Measurements from ENCODE around the gene G3BP2.
"Not testable (repeated sequence)": the region's sequence is repeated elsewhere in the genome, so short reads cannot be mapped to it uniquely, and the experiment has no call there.

Gene G3BP2

GRCh38 chr4:75673027-75673958 lies at the start of gene G3BP2:
TSS of gene G3BP2 (minus strand) at chr4:75673411. CDS start at chr4:75662025, 11,386 bp downstream.
- H3K27me3 Mint-ChIP-seq = no peaks in the 10 kb centered on the region
- peak within 1 kb of the TSS; percentile 99 for H3K27ac Mint-ChIP-seq
- H3K36me3 Mint-ChIP-seq = no peaks in the 10 kb centered on the region
- H3K4me1 Mint-ChIP-seq (ENCODE audit: low read depth) = peaks cover 41% of the 10 kb centered on the region
- no peaks in the 10 kb centered on the region for H3K9me3 Mint-ChIP-seq (ENCODE audit: low read depth)
- peak within 1 kb of the TSS; percentile 98 for H3K4me3 Mint-ChIP-seq

- Mint-ChIP-seq H3K4me1 (ENCODE audit: low read depth) (peaks cover 48% of the 10 kb centered on the region), H3K36me3 (peaks cover 2% of the 10 kb centered on the region), H3K27ac (no peak overlapping the region), H3K27me3 (no peaks in the 10 kb centered on the region), H3K4me3 (no peak overlapping the region), H3K9me3 (ENCODE audit: low read depth) (no peaks in the 10 kb centered on the region)
Measured at GRCh38 chr4:75722417-75722816, 49.2 kb upstream of the G3BP2 start.

DNA sequence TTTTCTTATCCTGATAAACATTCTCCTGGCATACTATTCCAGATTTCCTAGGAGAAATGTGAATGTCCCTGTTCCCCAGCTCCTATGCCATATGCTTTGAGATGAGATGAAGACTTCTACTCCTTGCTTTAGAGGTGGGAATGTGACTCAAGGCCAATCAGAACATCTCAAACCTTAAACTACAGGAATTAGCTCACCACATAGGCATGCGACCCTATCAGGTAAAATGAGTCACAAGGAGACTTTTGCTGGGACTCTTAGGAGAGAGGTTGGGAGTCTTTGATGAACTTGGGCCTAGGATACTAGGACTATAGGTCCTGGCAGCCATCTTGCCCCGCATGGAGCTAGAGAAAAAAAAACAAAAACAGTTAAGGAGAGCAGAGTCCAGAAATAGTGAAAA lies 45.3 kb upstream of the G3BP2 start:
- Mint-ChIP-seq H3K4me1 (ENCODE audit: low read depth) (peaks cover 21% of the 10 kb centered on the region), H3K36me3 (peaks cover 4% of the 10 kb centered on the region), H3K27me3 (no peaks in the 10 kb centered on the region), H3K9me3 (ENCODE audit: low read depth) (no peaks in the 10 kb centered on the region), H3K4me3 (no peak overlapping the region), H3K27ac (no peak overlapping the region)

- no peaks in the 10 kb centered on the region for H3K27me3 Mint-ChIP-seq
- H3K36me3 Mint-ChIP-seq = peaks cover 4% of the 10 kb centered on the region
- no peak overlapping the region for H3K27ac Mint-ChIP-seq
- H3K4me1 Mint-ChIP-seq (ENCODE audit: low read depth) = peaks cover 12% of the 10 kb centered on the region
- H3K9me3 Mint-ChIP-seq (ENCODE audit: low read depth) = no peaks in the 10 kb centered on the region
- H3K4me3 Mint-ChIP-seq = no peak overlapping the region
Measured at GRCh38 chr4:75717408-75717807, 44.2 kb upstream of the G3BP2 start.

- not testable (repeated sequence) for H3K27ac Mint-ChIP-seq; H3K4me1 Mint-ChIP-seq (ENCODE audit: low read depth); H3K27me3 Mint-ChIP-seq; H3K9me3 Mint-ChIP-seq (ENCODE audit: low read depth); H3K4me3 Mint-ChIP-seq; H3K36me3 Mint-ChIP-seq
Measured at GRCh38 chr4:75716054-75716453, 42.8 kb upstream of the G3BP2 start.

DNA sequence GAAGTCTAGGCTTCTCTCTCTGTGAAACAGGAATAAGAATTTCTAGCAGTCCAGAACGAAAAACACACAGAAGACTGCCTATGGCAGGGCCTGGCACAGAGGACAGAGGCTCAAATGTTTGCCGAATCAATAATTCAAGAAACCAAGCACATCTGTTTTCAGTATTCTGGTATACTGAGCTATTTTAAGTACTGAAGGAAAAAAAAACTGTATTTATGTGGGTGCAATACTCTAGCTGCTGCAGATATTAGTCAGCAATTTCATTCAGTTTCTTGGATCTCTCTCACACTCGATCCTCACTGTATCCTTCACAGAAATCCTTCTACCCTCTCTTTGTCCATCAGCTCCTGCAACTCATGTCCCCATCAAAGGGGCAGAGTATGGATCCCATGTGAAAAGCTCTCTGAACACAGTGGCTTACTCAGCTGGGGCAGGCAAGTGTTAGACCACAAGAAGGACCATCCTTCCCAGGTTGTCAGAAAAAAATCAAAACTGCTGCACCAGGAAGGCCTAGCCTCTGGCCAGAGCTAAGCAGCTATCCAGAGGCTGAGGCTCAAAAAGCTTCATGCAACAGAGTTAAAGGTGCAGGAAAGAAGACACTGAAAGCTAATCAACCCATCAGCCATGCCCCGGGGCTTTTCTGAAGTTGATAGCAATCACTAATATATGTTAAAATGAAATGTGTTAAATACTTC lies 42.0 kb upstream of the G3BP2 start:
- no peak overlapping the region for H3K27ac Mint-ChIP-seq
- H3K4me3 Mint-ChIP-seq = no peak overlapping the region
- no peaks in the 10 kb centered on the region for H3K27me3 Mint-ChIP-seq
- H3K36me3 Mint-ChIP-seq = peaks cover 4% of the 10 kb centered on the region
- H3K9me3 Mint-ChIP-seq (ENCODE audit: low read depth) = no peaks in the 10 kb centered on the region
- H3K4me1 Mint-ChIP-seq (ENCODE audit: low read depth) = peaks cover 3% of the 10 kb centered on the region

- no peak overlapping the region for H3K27ac Mint-ChIP-seq
- H3K9me3 Mint-ChIP-seq (ENCODE audit: low read depth) = no peaks in the 10 kb centered on the region
- no peak overlapping the region for H3K4me3 Mint-ChIP-seq
- H3K36me3 Mint-ChIP-seq = peaks cover 4% of the 10 kb centered on the region
- H3K27me3 Mint-ChIP-seq = no peaks in the 10 kb centered on the region
- peaks cover 3% of the 10 kb centered on the region for H3K4me1 Mint-ChIP-seq (ENCODE audit: low read depth)
Measured at GRCh38 chr4:75714704-75715103, 41.5 kb upstream of the G3BP2 start.

DNA sequence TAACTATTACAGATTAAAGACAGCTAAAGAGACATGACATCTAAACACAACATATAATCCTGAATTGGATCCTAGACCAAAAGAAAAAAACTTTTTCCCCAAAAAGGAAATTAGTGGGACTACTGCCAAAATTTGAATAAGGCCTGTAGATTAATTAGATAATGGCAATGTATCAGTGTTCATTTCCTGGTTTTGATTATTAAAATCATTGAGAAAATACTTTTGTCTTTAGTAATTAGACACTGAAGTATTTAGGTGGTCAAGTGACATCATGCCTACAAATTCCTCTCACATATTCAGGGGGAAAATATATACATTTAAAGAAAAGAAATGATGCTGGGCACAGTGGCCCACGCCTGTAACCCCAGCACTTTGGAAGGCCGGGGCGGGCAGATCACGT lies 40.8 kb upstream of the G3BP2 start:
- no peaks in the 10 kb centered on the region for H3K27me3 Mint-ChIP-seq
- H3K27ac Mint-ChIP-seq = no peak overlapping the region
- no peaks in the 10 kb centered on the region for H3K9me3 Mint-ChIP-seq (ENCODE audit: low read depth)
- H3K36me3 Mint-ChIP-seq = peaks cover 4% of the 10 kb centered on the region
- no peak overlapping the region for H3K4me3 Mint-ChIP-seq
- peaks cover 3% of the 10 kb centered on the region for H3K4me1 Mint-ChIP-seq (ENCODE audit: low read depth)

- H3K4me1 Mint-ChIP-seq (ENCODE audit: low read depth) = peaks cover 7% of the 10 kb centered on the region
- no peaks in the 10 kb centered on the region for H3K36me3 Mint-ChIP-seq
Measured at GRCh38 chr4:75710246-75710645, 37.0 kb upstream of the G3BP2 start.

GRCh38 chr4:75708218-75708691 lies 35.0 kb upstream of the G3BP2 start:
- Mint-ChIP-seq H3K27me3 (no peaks in the 10 kb centered on the region), H3K9me3 (ENCODE audit: low read depth) (no peaks in the 10 kb centered on the region), H3K4me1 (ENCODE audit: low read depth) (peaks cover 7% of the 10 kb centered on the region), H3K36me3 (no peaks in the 10 kb centered on the region), H3K27ac (no peak overlapping the region), H3K4me3 (no peak overlapping the region)

More at GRCh38 chr4:75710246-75710645, 37.0 kb upstream of the G3BP2 start:
- Mint-ChIP-seq H3K27ac (no peak overlapping the region), H3K27me3 (no peaks in the 10 kb centered on the region), H3K4me3 (no peak overlapping the region), H3K9me3 (ENCODE audit: low read depth) (no peaks in the 10 kb centered on the region)

DNA sequence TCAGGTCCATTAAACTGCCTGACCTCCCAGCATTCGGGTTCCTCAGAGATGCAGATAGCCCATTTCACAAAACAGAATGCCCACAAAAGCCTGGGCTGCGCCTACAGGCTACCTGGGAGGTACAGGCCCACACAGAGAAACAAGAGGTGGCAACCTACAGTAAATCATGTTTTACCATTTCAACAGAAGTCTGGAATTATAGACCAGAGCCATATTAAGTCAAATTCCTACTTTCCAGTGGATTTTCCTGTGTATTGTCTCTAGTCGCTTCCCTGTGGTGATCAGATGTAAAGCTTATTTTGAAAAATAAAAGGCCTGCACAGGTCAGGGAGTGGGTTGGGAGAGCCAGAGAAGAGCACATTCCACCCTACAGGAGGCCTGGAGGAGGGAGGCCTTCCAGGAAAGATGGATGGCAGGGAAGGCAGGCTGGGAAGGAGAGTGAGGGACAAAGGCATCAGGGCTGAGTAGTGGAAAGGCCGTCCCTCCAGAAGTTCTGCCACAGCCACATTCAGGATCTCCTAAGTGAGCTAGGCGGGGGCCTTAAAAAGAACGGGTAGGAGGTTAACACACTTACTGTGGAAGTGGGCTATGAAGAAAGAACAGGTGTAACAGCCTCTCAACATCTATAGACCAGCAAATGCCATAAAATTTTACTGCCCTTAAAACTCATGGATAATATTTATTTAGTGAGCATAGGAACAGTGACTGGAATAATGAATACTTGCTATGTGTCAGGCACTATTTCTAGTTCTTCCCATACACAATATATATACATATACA lies 32.2 kb upstream of the G3BP2 start:
- H3K9me3 Mint-ChIP-seq (ENCODE audit: low read depth) = no peaks in the 10 kb centered on the region
- no peaks in the 10 kb centered on the region for H3K27me3 Mint-ChIP-seq
- H3K36me3 Mint-ChIP-seq = no peaks in the 10 kb centered on the region
- peaks cover 7% of the 10 kb centered on the region for H3K4me1 Mint-ChIP-seq (ENCODE audit: low read depth)
- H3K27ac Mint-ChIP-seq = no peak overlapping the region
- H3K4me3 Mint-ChIP-seq = no peak overlapping the region

DNA sequence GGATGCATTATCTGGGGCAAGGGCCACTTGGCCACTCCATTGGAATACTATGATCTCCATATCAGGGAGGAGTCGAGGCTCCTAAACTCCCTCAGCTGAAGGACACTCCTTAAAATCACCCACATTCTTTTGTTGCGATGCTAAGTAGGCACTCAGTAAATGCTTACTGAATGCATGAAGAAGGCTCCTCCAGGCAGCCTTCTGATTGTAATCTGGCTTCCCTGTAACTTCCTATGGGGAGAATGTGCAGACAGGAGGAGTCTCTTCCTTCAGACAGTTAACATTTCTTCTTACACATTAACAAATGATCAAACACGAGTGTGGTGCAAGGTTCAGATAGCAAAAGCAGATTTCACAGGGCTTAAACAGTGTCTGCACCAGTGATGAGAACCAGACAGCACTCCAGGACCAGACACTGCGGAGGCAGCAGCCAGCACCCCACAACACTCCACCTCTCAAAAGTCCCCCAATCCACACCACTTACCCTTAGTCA lies 29.8 kb upstream of the G3BP2 start:
- H3K9me3 Mint-ChIP-seq (ENCODE audit: low read depth) = no peaks in the 10 kb centered on the region
- H3K27me3 Mint-ChIP-seq = no peaks in the 10 kb centered on the region
- no peak overlapping the region for H3K27ac Mint-ChIP-seq
- H3K4me1 Mint-ChIP-seq (ENCODE audit: low read depth) = peaks cover 18% of the 10 kb centered on the region
- no peaks in the 10 kb centered on the region for H3K36me3 Mint-ChIP-seq
- H3K4me3 Mint-ChIP-seq = no peak overlapping the region

- Mint-ChIP-seq H3K27me3 (no peaks in the 10 kb centered on the region), H3K9me3 (ENCODE audit: low read depth) (no peaks in the 10 kb centered on the region), H3K36me3 (peaks cover 3% of the 10 kb centered on the region), H3K4me3 (peak overlapping the region; percentile 30), H3K4me1 (ENCODE audit: low read depth) (peaks cover 40% of the 10 kb centered on the region), H3K27ac (peak overlapping the region; percentile 76)
Measured at GRCh38 chr4:75699299-75699698, 26.1 kb upstream of the G3BP2 start.

DNA sequence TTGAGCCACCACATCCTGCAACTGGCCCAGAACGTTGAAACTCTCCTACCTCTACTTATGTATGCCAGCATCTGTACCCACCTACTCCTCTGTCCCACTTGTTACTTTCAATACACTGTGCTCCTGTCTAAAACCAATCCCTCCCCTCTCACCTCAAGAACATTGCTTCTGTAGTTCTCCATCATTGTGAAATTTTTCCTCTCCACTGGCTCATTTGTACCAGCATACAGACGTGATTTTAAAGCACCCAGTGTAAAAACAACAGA lies 25.7 kb upstream of the G3BP2 start:
- H3K9me3 Mint-ChIP-seq (ENCODE audit: low read depth) = no peaks in the 10 kb centered on the region
- peak overlapping the region; percentile 30 for H3K4me3 Mint-ChIP-seq

More for the DNA sequence above, 25.7 kb upstream of the G3BP2 start:
- H3K27me3 Mint-ChIP-seq = no peaks in the 10 kb centered on the region
- peak overlapping the region; percentile 76 for H3K27ac Mint-ChIP-seq
- peaks cover 6% of the 10 kb centered on the region for H3K36me3 Mint-ChIP-seq
- H3K4me1 Mint-ChIP-seq (ENCODE audit: low read depth) = peaks cover 42% of the 10 kb centered on the region
